OCI-M2 (cell line): ENCODE measurements around the gene AGAP2.
"Not testable (repeated sequence)": the region's sequence is repeated elsewhere in the genome, so short reads cannot be mapped to it uniquely, and the experiment has no call there.

Experiments used
- DNase-seq: peaks from one replicate; lab custom pipeline; 2025; ENCODE audit not compliant: unreplicated experiment; lab: John Stamatoyannopoulos, UW

Gene AGAP2

GRCh38 chr12:57724936-57725740 lies 13.4 kb downstream of the AGAP2 start:
- no peak for DNase-seq

- DNase-seq, result no peak
Measured at GRCh38 chr12:57724003-57724935, 14.3 kb downstream of the AGAP2 start.

GRCh38 chr12:57723630-57723962 lies 14.9 kb downstream of the AGAP2 start:
- DNase-seq, result no peak

- no peak for DNase-seq
Measured at GRCh38 chr12:57722716-57723629, 15.6 kb downstream of the AGAP2 start.

GRCh38 chr12:57721846-57722608 lies 16.5 kb downstream of the AGAP2 start:
- not testable (repeated sequence) for DNase-seq

- no peak for DNase-seq
Measured at GRCh38 chr12:57720606-57721595, 17.6 kb downstream of the AGAP2 start.

GRCh38 chr12:57719777-57720605 lies 18.6 kb downstream of the AGAP2 start:
- no peak for DNase-seq

GRCh38 chr12:57718641-57719528 lies 19.7 kb downstream of the AGAP2 start:
- DNase-seq, result no peak

GRCh38 chr12:57717846-57718640 lies 20.5 kb downstream of the AGAP2 start:
- DNase-seq, result no peak

- no peak for DNase-seq
Measured at GRCh38 chr12:57717131-57717530, 21.4 kb downstream of the AGAP2 start.

GRCh38 chr12:57716305-57716704 lies 22.2 kb downstream of the AGAP2 start:
- DNase-seq, result no peak

- no peak for DNase-seq
Measured at GRCh38 chr12:57715786-57716185, 22.8 kb downstream of the AGAP2 start.

- DNase-seq, result not testable (repeated sequence)
Measured at GRCh38 chr12:57715036-57715748, 23.4 kb downstream of the AGAP2 start.

- no peak for DNase-seq
Measured at GRCh38 chr12:57713209-57713608, 25.3 kb downstream of the AGAP2 start.

GRCh38 chr12:57712701-57713100 lies 25.8 kb downstream of the AGAP2 start:
- DNase-seq, result no peak

- no peak for DNase-seq
Measured at GRCh38 chr12:57708296-57708695, 30.2 kb downstream of the AGAP2 start.
